ENCODE results near the gene USH2A.

DNA sequence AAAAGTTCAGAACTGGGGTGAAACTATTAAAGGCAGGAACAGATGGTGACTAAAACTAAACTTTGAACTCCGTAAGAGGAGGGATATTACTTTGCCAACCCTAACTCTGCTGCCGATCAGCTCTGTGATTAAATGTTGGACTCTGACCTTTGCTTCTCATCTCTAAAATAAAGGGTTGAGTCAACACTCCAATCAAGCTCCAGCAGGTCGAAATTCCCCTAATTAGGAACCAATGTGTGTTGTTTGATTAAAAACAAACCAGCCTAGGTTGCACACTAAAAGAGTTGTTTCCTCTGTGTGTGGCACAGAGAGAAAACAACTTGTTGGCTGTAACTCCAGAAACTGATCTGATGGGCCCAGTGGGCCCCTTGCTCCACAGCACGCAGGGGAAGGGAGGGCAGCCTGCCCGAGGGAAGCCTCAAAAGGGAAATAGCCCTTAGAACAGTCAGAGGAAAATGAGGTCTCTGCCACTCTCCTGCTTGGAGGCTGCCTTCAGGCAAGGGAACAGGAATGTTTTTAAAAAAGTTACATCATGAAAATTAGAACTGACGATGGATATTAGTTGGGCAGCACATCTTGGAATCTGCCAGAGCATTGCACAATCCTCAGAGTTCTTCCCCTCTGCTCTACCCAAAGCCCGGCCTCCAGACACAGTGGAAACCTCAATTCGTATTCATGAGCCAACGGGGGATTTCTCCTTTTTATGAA lies 786.8 kb downstream of the USH2A start:
- TF ChIP-seq EZH2 (IDR thresholded peaks at IDR 0.05; ENCODE audit: insufficient read depth, poor library complexity, severe bottlenecking) (no peak), EZH2phosphoT487 (IDR thresholded peaks at IDR 0.05; ENCODE audit: insufficient read depth, low read depth) (no peak)

All from GM23248 (cell line).